CD14-positive monocyte (primary cell): ENCODE measurements around the gene PPM1M. TPM values are rescaled to one million over a fixed set of nuclear protein-coding genes. Genes with fewer than 3 reads are reported as not detected.

Experiments used
- DNase-seq, 3 donors: peaks; one replicate each; pipeline ENCODE4 v3.0.0-alpha.2; 2011 to 2022
- H2AFZ ChIP-seq: 2 replicates; pipeline ENCODE4 v1.6.0; 2012; ENCODE audit warnings: mild to moderate bottlenecking, low read depth, low read length, inconsistent platforms; ENCODE audit not compliant: insufficient read depth, poor library complexity, severe bottlenecking
- H3K27ac ChIP-seq, 2 donors: 1 replicate in 1 of 2; 2 replicates in 1 of 2; pipeline ENCODE4 v1.5.1; 2012 to 2013; ENCODE audit warnings: low read length in 2 of 2, control low read depth in 1 of 2, inconsistent platforms in 1 of 2, low read depth in 1 of 2, mild to moderate bottlenecking in 1 of 2
- H3K27me3 ChIP-seq, 2 donors: one replicate each; pipeline versions ENCODE4 v1.6.0 to v1.6.1; 2011 to 2013; ENCODE audit warnings: low read length in 2 of 2; ENCODE audit not compliant: control insufficient read depth in 2 of 2, insufficient read depth in 2 of 2
- H3K36me3 ChIP-seq, 2 donors: replicated peaks in 1 of 2; 1 replicate in 1 of 2; 2 replicates in 1 of 2; pipeline versions ENCODE4 v1.5.1 to v1.6.1; 2012 to 2013; ENCODE audit warnings: low read length in 2 of 2, control low read depth in 1 of 2, inconsistent platforms in 1 of 2, mild to moderate bottlenecking in 1 of 2; ENCODE audit not compliant: insufficient read depth in 2 of 2, control insufficient read depth in 1 of 2
- H3K4me1 ChIP-seq, 2 donors: 1 replicate in 1 of 2; 2 replicates in 1 of 2; pipeline versions ENCODE4 v1.5.1 to v1.6.1; 2012 to 2013; ENCODE audit warnings: low read length in 2 of 2, control low read depth in 1 of 2, inconsistent platforms in 1 of 2, mild to moderate bottlenecking in 1 of 2, moderate library complexity in 1 of 2; ENCODE audit not compliant: insufficient read depth in 2 of 2, control insufficient read depth in 1 of 2
- H3K4me2 ChIP-seq: replicated peaks from 2 replicates; pipeline ENCODE3; 2012; ENCODE audit warnings: low read length, moderate library complexity, mild to moderate bottlenecking; ENCODE audit not compliant: poor library complexity, severe bottlenecking; ENCODE audit errors: extremely low read depth
- H3K4me3 ChIP-seq, 3 experiments: fragments of 200-600 bp in 1 of 3; sonication (generic) in 1 of 3; replicated peaks in 1 of 3; 1 replicate in 2 of 3; 2 replicates in 1 of 3; pipeline ENCODE4 v1.5.1; 2011 to 2013; ENCODE audit warnings: low read length in 3 of 3, mild to moderate bottlenecking in 3 of 3, control low read depth in 2 of 3, low read depth in 2 of 3, inconsistent platforms in 1 of 3, moderate library complexity in 1 of 3
- H3K79me2 ChIP-seq: 2 replicates; pipeline ENCODE4 v1.6.0; 2012; ENCODE audit warnings: mild to moderate bottlenecking, control low read depth, inconsistent platforms, low read length, moderate library complexity; ENCODE audit not compliant: insufficient read depth
- H3K9ac ChIP-seq: 2 replicates; pipeline ENCODE4 v1.6.0; 2017; ENCODE audit warnings: low read length, mild to moderate bottlenecking; ENCODE audit not compliant: insufficient read depth, poor library complexity, severe bottlenecking
- H3K9me3 ChIP-seq, 2 donors: replicated peaks in 1 of 2; 1 replicate in 1 of 2; 2 replicates in 1 of 2; pipeline versions ENCODE4 v1.5.1 to v1.6.1; 2012 to 2013; ENCODE audit warnings: low read length in 2 of 2, control low read depth in 1 of 2; ENCODE audit not compliant: control insufficient read depth in 1 of 2, insufficient read depth in 1 of 2
- H4K20me1 ChIP-seq: 2 replicates; pipeline ENCODE4 v1.6.0; 2012; ENCODE audit warnings: mild to moderate bottlenecking, low read length, control low read depth, moderate library complexity; ENCODE audit not compliant: insufficient read depth
- H3K27ac Mint-ChIP-seq, 7 donors: one replicate each; pipeline ENCODE4 v1.8.0; 2020; ENCODE audit warnings: mild to moderate bottlenecking in 7 of 7, mixed read lengths in 7 of 7, moderate library complexity in 6 of 7, inconsistent platforms in 2 of 7
- H3K27me3 Mint-ChIP-seq, 3 donors: one replicate each; pipeline ENCODE4 v1.8.0; 2021 to 2022; ENCODE audit warnings: low read depth in 3 of 3, mild to moderate bottlenecking in 3 of 3, mixed read lengths in 3 of 3, moderate library complexity in 3 of 3, inconsistent platforms in 1 of 3
- H3K36me3 Mint-ChIP-seq, 2 donors: one replicate each; pipeline ENCODE4 v1.8.0; 2020; ENCODE audit warnings: mixed read lengths in 2 of 2, inconsistent platforms in 1 of 2, mild to moderate bottlenecking in 1 of 2
- H3K4me1 Mint-ChIP-seq: one replicate; pipeline ENCODE4 v1.8.0; 2020; ENCODE audit warnings: mild to moderate bottlenecking, mixed read lengths
- H3K4me3 Mint-ChIP-seq, 2 donors: one replicate each; pipeline ENCODE4 v1.8.0; 2020; ENCODE audit warnings: mild to moderate bottlenecking in 2 of 2, mixed read lengths in 2 of 2, moderate library complexity in 1 of 2
- H3K9me3 Mint-ChIP-seq, 7 donors: one replicate each; pipeline ENCODE4 v1.8.0; 2020 to 2022; ENCODE audit warnings: mixed read lengths in 7 of 7, mild to moderate bottlenecking in 6 of 7, moderate library complexity in 6 of 7, inconsistent platforms in 2 of 7
- WGBS: methylation state at CpG from one replicate; pipeline ENCODE4 v1.1.5; 2013; ENCODE audit warnings: missing lambda C conversion rate; ENCODE audit not compliant: insufficient coverage; 5-methylcytosine and 5-hydroxymethylcytosine counted together
- intact Hi-C, 2 donors: fragments of 100-400 bp; cut with micrococcal nuclease; formaldehyde crosslinking; loops; one replicate each; pipeline versions ENCODE4 v1.15.0 to v1.15.1; 2023
- polyA plus RNA-seq, 3 donors: library from polyadenylated mRNA; depleted of rRNA in 1 of 3; unstranded in 2 of 3; stranded (reverse) in 1 of 3; fragments of 300-500 nt in 2 of 3; fragments of >200 nt in 1 of 3; fragmentation: Illumina TruSeq in 2 of 3; gene quantifications; 1 replicate in 2 of 3; 2 replicates in 1 of 3; pipeline ENCODE4 v1.2.3, GENCODE V29; 2012 to 2021
- TF ChIP-seq, protein P1 (sequence below): fragments of 200-600 bp; IDR thresholded peaks from one replicate; pipeline ENCODE4 v1.8.0; 2022; ENCODE audit warnings: antibody characterized with exemption, mild to moderate bottlenecking

The PPM1M gene
- polyA plus RNA-seq, 3 donors, result 92.8 to 144 (median 120) TPM

DNA sequence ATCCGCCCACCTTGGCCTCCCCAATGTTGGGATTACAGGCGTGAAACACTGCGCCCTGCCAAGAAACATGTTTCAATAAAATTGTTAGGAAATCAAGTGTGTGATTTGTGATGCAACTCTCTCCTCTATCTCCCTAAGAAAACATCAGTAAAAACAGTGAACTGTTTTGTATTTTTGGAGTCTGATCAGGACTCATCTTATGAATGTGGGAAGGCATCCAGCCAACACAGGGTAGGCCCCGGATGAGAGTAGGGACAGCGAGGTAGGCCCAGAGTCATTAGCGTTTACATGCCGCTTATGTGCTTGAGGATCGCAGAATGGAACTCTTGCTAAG, 41.2 kb downstream of the PPM1M start:
- H3K27ac Mint-ChIP-seq, result peak overlapping the region; percentile 99 to 100 (median 100)
- Histone ChIP-seq H2AFZ (peak overlapping the region; percentile 91), H3K9me3 (no peaks in the 10 kb centered on the region), H3K9ac (peak overlapping the region; percentile 96), H3K27ac (peak overlapping the region; percentile 97 to 99), H3K4me1 (peaks cover 12 to 21% of the 10 kb centered on the region in 2 donors), H3K4me3 (peak overlapping the region in 2 of 3 experiments; percentile 79 to 98), H4K20me1 (no peaks in the 10 kb centered on the region), H3K36me3 (peaks cover 13 to 14% of the 10 kb centered on the region in 2 donors), H3K27me3 (no peaks in the 10 kb centered on the region), H3K4me2 (peak overlapping the region; percentile 82), H3K79me2 (peaks cover 47% of the 10 kb centered on the region)
- H3K4me1 Mint-ChIP-seq, result peaks cover 19% of the 10 kb centered on the region
- peaks cover 14 to 19% of the 10 kb centered on the region in 2 donors for H3K36me3 Mint-ChIP-seq
- intact Hi-C loops, result loop anchor here in 1 of 2 donors (10.0 kb wide), 1 partner anchor 118 kb away; no protein-coding TSS in a partner anchor
- peak overlapping the region; percentile 90 to 97 for H3K4me3 Mint-ChIP-seq
- 73% methylated on average over 5 of the region's 8 CpGs for WGBS
- no peak for DNase-seq
- TF ChIP-seq, protein P1, sequence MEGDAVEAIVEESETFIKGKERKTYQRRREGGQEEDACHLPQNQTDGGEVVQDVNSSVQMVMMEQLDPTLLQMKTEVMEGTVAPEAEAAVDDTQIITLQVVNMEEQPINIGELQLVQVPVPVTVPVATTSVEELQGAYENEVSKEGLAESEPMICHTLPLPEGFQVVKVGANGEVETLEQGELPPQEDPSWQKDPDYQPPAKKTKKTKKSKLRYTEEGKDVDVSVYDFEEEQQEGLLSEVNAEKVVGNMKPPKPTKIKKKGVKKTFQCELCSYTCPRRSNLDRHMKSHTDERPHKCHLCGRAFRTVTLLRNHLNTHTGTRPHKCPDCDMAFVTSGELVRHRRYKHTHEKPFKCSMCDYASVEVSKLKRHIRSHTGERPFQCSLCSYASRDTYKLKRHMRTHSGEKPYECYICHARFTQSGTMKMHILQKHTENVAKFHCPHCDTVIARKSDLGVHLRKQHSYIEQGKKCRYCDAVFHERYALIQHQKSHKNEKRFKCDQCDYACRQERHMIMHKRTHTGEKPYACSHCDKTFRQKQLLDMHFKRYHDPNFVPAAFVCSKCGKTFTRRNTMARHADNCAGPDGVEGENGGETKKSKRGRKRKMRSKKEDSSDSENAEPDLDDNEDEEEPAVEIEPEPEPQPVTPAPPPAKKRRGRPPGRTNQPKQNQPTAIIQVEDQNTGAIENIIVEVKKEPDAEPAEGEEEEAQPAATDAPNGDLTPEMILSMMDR, result no peak
- H3K9me3 Mint-ChIP-seq, result no peaks in the 10 kb centered on the region
- H3K27me3 Mint-ChIP-seq, result peaks cover 0 to 1% (median 0%) of the 10 kb centered on the region in 3 donors

DNA sequence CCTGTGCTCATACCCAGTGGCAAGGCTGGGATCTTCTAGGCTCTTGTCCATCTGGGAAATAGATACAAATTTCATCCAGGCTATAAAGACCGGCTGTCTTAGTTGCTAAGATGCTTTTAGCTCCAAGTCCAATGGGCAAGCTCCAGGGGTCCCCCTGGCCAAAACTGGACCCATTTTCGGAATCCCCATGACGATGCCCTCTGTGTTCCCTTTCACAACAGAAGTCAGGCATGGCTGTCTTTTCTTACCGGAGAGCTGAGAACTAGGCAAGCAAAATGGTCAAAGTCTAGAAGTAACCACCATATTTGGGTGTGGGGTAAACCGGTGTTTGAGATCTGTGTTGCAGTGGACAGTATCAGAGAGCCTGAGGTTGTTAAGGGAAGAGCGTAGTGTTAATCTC, 43.1 kb downstream of the PPM1M start:
- Histone ChIP-seq H3K27me3 (no peaks in the 10 kb centered on the region), H3K9me3 (no peaks in the 10 kb centered on the region), H3K9ac (no peak overlapping the region), H2AFZ (peak overlapping the region; percentile 91), H3K79me2 (peaks cover 50% of the 10 kb centered on the region), H3K4me1 (peaks cover 12 to 21% of the 10 kb centered on the region in 2 donors), H4K20me1 (peaks cover 4% of the 10 kb centered on the region), H3K4me2 (peak overlapping the region; percentile 82), H3K4me3 (peak overlapping the region in 1 of 3 experiments; percentile 98), H3K27ac (no peak overlapping the region), H3K36me3 (peaks cover 32 to 34% of the 10 kb centered on the region in 2 donors)
- 92% methylated on average over 3 of the region's 6 CpGs for WGBS
- TF ChIP-seq, protein P1, result no peak
- Mint-ChIP-seq H3K4me1 (peaks cover 17% of the 10 kb centered on the region), H3K27me3 (peaks cover 0 to 1% (median 0%) of the 10 kb centered on the region in 3 donors), H3K4me3 (peak overlapping the region; percentile 90 to 97), H3K9me3 (no peaks in the 10 kb centered on the region), H3K27ac (peak overlapping the region; percentile 99 to 100 (median 100)), H3K36me3 (peaks cover 31 to 38% of the 10 kb centered on the region in 2 donors)
- intact Hi-C loops, result loop anchor here in 1 of 2 donors (10.0 kb wide), 1 partner anchor 116 kb away; no protein-coding TSS in a partner anchor
- DNase-seq, result no peak
